ENCODE results near the gene NATD1. TPM values are rescaled to one million over a fixed set of nuclear protein-coding genes. Genes with fewer than 3 reads are reported as not detected.

The NATD1 gene
- total RNA-seq, 1 donor from 2014 or later: 1.6 TPM

- FAIRE-seq: no peak
Observed at GRCh38 chr17:21249086-21249795, 4.0 kb downstream of the NATD1 start.

GRCh38 chr17:21248500-21248899, 4.7 kb downstream of the NATD1 start:
- no peak for DNase-seq (ENCODE audit: low spot score in 2 of 2)
- no peak for FAIRE-seq

More at GRCh38 chr17:21249086-21249795, 4.0 kb downstream of the NATD1 start:
- DNase-seq (ENCODE audit: low spot score in 2 of 2): no peak

- FAIRE-seq: no peak
- no peak for DNase-seq (ENCODE audit: low spot score in 2 of 2)
Observed at GRCh38 chr17:21247552-21248258, 5.5 kb downstream of the NATD1 start.

- no peak for DNase-seq (ENCODE audit: low spot score in 2 of 2)
- no peak for FAIRE-seq
Observed at GRCh38 chr17:21246698-21247097, 6.5 kb downstream of the NATD1 start.

- no peak for FAIRE-seq
- DNase-seq (ENCODE audit: low spot score in 2 of 2): no peak
Observed at GRCh38 chr17:21245639-21246084, 7.5 kb downstream of the NATD1 start.

GRCh38 chr17:21243516-21244303, 9.5 kb downstream of the NATD1 start:
- FAIRE-seq (no peak), DNase-seq (ENCODE audit: low spot score in 2 of 2) (no peak)

- DNase-seq (ENCODE audit: low spot score in 2 of 2) (no peak), FAIRE-seq (no peak)
Observed at GRCh38 chr17:21242780-21243515, 10.3 kb downstream of the NATD1 start.

- no peak for FAIRE-seq
- no peak for DNase-seq (ENCODE audit: low spot score in 2 of 2)
Observed at GRCh38 chr17:21242026-21242697, 11.0 kb downstream of the NATD1 start.

GRCh38 chr17:21241564-21241963, 11.6 kb downstream of the NATD1 start:
- DNase-seq (ENCODE audit: low spot score in 2 of 2): no peak
- FAIRE-seq: no peak

GRCh38 chr17:21240369-21241055, 12.7 kb downstream of the NATD1 start:
- DNase-seq (ENCODE audit: low spot score in 2 of 2) (no peak), FAIRE-seq (no peak)

- DNase-seq (ENCODE audit: low spot score in 2 of 2): no peak
- FAIRE-seq: no peak
Observed at GRCh38 chr17:21239680-21240368, 13.4 kb downstream of the NATD1 start.

- DNase-seq (ENCODE audit: low spot score in 2 of 2) (no peak), FAIRE-seq (no peak)
Observed at GRCh38 chr17:21235921-21236320, 17.3 kb downstream of the NATD1 start.

- no peak for FAIRE-seq
Observed at GRCh38 chr17:21233581-21234347, 19.4 kb downstream of the NATD1 start.

GRCh38 chr17:21232033-21232749, 21.0 kb downstream of the NATD1 start:
- DNase-seq (ENCODE audit: low spot score in 2 of 2) (no peak), FAIRE-seq (no peak)

More at GRCh38 chr17:21233581-21234347, 19.4 kb downstream of the NATD1 start:
- no peak for DNase-seq (ENCODE audit: low spot score in 2 of 2)

GRCh38 chr17:21231533-21231932, 21.7 kb downstream of the NATD1 start:
- no peak for DNase-seq (ENCODE audit: low spot score in 2 of 2)
- FAIRE-seq: no peak

GRCh38 chr17:21228845-21229244, 24.4 kb downstream of the NATD1 start:
- DNase-seq (ENCODE audit: low spot score in 2 of 2) (no peak), FAIRE-seq (no peak)

- FAIRE-seq (no peak), DNase-seq (ENCODE audit: low spot score in 2 of 2) (no peak)
Observed at GRCh38 chr17:21228111-21228510, 25.1 kb downstream of the NATD1 start.

Data from frontal cortex (tissue), 4 donors.